Activated naive CD4-positive, alpha-beta T cell treated with Interleukin-2 at 50 U/mL for 16 hours (primary cell): Measurements from ENCODE around the gene TWIST1.

Source experiments
- DNase-seq: peaks from one replicate; pipeline ENCODE4 v3.0.0-alpha.2; 2020

Gene TWIST1

GRCh38 chr7:19117091-19117869, at the start of gene TWIST1:
Gene TWIST1 (minus strand): TSS chr7:19117636. CDS start chr7:19117321, 315 bp downstream.
- DNase-seq: no peak

GRCh38 chr7:19161671-19162070, 44.2 kb upstream of the TWIST1 start:
- no peak for DNase-seq

GRCh38 chr7:19146699-19147098, 29.3 kb upstream of the TWIST1 start:
- DNase-seq: no peak

GRCh38 chr7:19145434-19146115, 28.1 kb upstream of the TWIST1 start:
- no peak for DNase-seq

GRCh38 chr7:19144661-19145433, 27.4 kb upstream of the TWIST1 start, which contains the start of gene FERD3L:
Gene FERD3L (minus strand): TSS chr7:19145421. CDS start chr7:19145362, 59 bp downstream.
- no peak for DNase-seq

- DNase-seq: no peak
Measured at GRCh38 chr7:19143881-19144574, 26.6 kb upstream of the TWIST1 start.

GRCh38 chr7:19139706-19140327, 22.4 kb upstream of the TWIST1 start:
- DNase-seq: no peak

GRCh38 chr7:19133886-19134285, 16.4 kb upstream of the TWIST1 start:
- DNase-seq: no peak

GRCh38 chr7:19133390-19133789, 16.0 kb upstream of the TWIST1 start:
- DNase-seq: no peak

- no peak for DNase-seq
Measured at GRCh38 chr7:19128856-19129255, 11.4 kb upstream of the TWIST1 start.

GRCh38 chr7:19121977-19122588, 4.6 kb upstream of the TWIST1 start:
- DNase-seq: no peak

GRCh38 chr7:19119870-19120486, 2.5 kb upstream of the TWIST1 start:
- DNase-seq: no peak

GRCh38 chr7:19119372-19119771, 1.9 kb upstream of the TWIST1 start:
- no peak for DNase-seq

- no peak for DNase-seq
Measured at GRCh38 chr7:19118636-19119371, 1.4 kb upstream of the TWIST1 start.

- no peak for DNase-seq
Measured at GRCh38 chr7:19117870-19118608, 603 bp upstream of the TWIST1 start.

GRCh38 chr7:19116121-19117090, 1.0 kb downstream of the TWIST1 start:
- DNase-seq: no peak

- DNase-seq: no peak
Measured at GRCh38 chr7:19114551-19114855, 2.9 kb downstream of the TWIST1 start.

GRCh38 chr7:19113855-19114550, 3.4 kb downstream of the TWIST1 start:
- no peak for DNase-seq
